Suprapubic skin (tissue), 4 donors: ENCODE measurements around the gene MAD1L1.

Experiments
- CTCF ChIP-seq, 2 donors: fragments of 200-600 bp in 1 of 2; fragments of 450-650 bp in 1 of 2; sonication (generic) in 1 of 2; IDR thresholded peaks; one replicate each; pipeline ENCODE4 v1.5.1; 2016 to 2019; ENCODE audit warnings: antibody characterized with exemption in 2 of 2, mild to moderate bottlenecking in 1 of 2, moderate library complexity in 1 of 2
- EP300 ChIP-seq: sonication (generic); formaldehyde crosslinking; IDR thresholded peaks from one replicate; pipeline ENCODE4 v1.6.1; 2017; ENCODE audit warnings: antibody characterized with exemption
- POLR2A ChIP-seq, 2 donors: fragments of 450-650 bp; IDR thresholded peaks; one replicate each; pipeline ENCODE4 v1.6.1; 2017; ENCODE audit warnings: antibody characterized with exemption in 2 of 2, mild to moderate bottlenecking in 2 of 2, moderate library complexity in 2 of 2
- POLR2AphosphoS5 ChIP-seq, 3 donors: sonication (generic); formaldehyde crosslinking; IDR thresholded peaks; one replicate each; pipeline ENCODE4 v1.6.1; 2017; ENCODE audit warnings: antibody characterized with exemption in 3 of 3

- TF ChIP-seq CTCF (IDR thresholded peaks at IDR 0.05) (no peak), POLR2A (IDR thresholded peaks at IDR 0.05) (no peak), EP300 (no peak), POLR2AphosphoS5 (IDR thresholded peaks at IDR 0.05) (no peak)
These were observed 90.4 kb downstream of the MAD1L1 start for GRCh38 chr7:2142386-2142785.
